SW480 (cell line): Measurements from ENCODE around the gene NUDCD3.

Source experiments
- DNase-seq: peaks from one replicate; pipeline ENCODE4 v3.0.0-alpha.2; 2016; ENCODE audit warnings: low spot score

Gene NUDCD3

GRCh38 chr7:44400033-44400511 lies 90.4 kb downstream of the NUDCD3 start:
- no peak for DNase-seq

GRCh38 chr7:44398953-44399574 lies 91.4 kb downstream of the NUDCD3 start:
- DNase-seq = no peak

- DNase-seq = no peak
Observed at GRCh38 chr7:44398511-44398911, 91.9 kb downstream of the NUDCD3 start.

- no peak for DNase-seq
Observed at GRCh38 chr7:44396931-44397545, 93.4 kb downstream of the NUDCD3 start.

- DNase-seq = no peak
Observed at GRCh38 chr7:44396496-44396895, 94.0 kb downstream of the NUDCD3 start.

GRCh38 chr7:44395067-44395466 lies 95.4 kb downstream of the NUDCD3 start:
- no peak for DNase-seq

GRCh38 chr7:44394636-44395035 lies 95.8 kb downstream of the NUDCD3 start:
- DNase-seq = no peak

GRCh38 chr7:44394112-44394447 lies 96.4 kb downstream of the NUDCD3 start:
- no peak for DNase-seq

- no peak for DNase-seq
Observed at GRCh38 chr7:44393238-44394111, 97.0 kb downstream of the NUDCD3 start.

- no peak for DNase-seq
Observed at GRCh38 chr7:44392618-44393010, 97.8 kb downstream of the NUDCD3 start.

- DNase-seq = no peak
Observed at GRCh38 chr7:44391746-44392617, 98.5 kb downstream of the NUDCD3 start.

- DNase-seq = no peak
Observed at GRCh38 chr7:44391171-44391570, 99.3 kb downstream of the NUDCD3 start.

- DNase-seq = no peak
Observed at GRCh38 chr7:44390701-44391100, 99.8 kb downstream of the NUDCD3 start.

GRCh38 chr7:44388089-44388970 lies 102.1 kb downstream of the NUDCD3 start:
- DNase-seq = no peak

- no peak for DNase-seq
Observed at GRCh38 chr7:44387389-44387788, 103.1 kb downstream of the NUDCD3 start.

GRCh38 chr7:44386139-44386913 lies 104.1 kb downstream of the NUDCD3 start:
- no peak for DNase-seq

- no peak for DNase-seq
Observed at GRCh38 chr7:44385434-44386138, 104.9 kb downstream of the NUDCD3 start.

GRCh38 chr7:44384586-44385433 lies 105.6 kb downstream of the NUDCD3 start:
- DNase-seq = no peak

GRCh38 chr7:44383566-44383965 lies 106.9 kb downstream of the NUDCD3 start:
- DNase-seq = no peak
